ENCODE measurements around the gene DHX34. TPM values are rescaled to one million over a fixed set of nuclear protein-coding genes. Genes with fewer than 3 reads are reported as not detected.
"Not testable (repeated sequence)": the region's sequence is repeated elsewhere in the genome, so short reads cannot be mapped to it uniquely, and the experiment has no call there.

DHX34 gene
- total and polyA plus RNA-seq, 4 donors, result 3.1 to 11.6 (median 6.1) TPM

DNA sequence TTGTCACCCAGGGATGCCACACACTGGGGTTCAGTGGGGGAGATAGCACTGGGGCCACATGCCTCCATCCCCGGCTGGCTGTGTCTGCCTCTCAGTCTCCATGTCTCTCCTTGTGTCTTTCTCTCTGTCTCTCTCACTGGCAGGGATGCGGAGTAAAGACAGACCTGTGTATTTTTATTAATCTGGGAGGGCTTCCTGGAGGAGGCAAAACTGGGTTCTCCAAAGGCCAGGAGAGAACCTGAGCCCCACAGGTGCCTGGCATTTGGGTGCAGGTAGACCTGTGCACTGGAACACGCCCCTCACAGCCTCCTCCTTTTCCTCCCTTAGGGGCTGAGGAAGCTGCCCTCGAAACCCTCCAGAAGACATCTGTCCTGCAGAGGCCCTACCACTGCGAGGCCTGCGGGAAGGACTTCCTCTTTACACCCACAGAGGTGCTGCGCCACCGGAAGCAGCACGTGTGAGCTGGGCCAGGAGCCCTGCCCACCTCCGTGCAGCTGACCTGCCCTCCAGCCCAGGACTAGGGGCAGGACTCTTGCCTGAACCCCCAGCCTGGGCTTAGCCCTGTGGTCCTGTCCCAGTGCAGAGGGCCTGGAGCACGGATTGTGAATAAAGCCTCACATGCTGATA, 32.7 kb downstream of the DHX34 start:
- H3K9me3 ChIP-seq (ENCODE audit: control insufficient read depth in 4 of 4, low read length in 3 of 4), result no peaks in the 10 kb centered on the region
- 78% methylated on average over 11 of the region's 11 CpGs for WGBS
- no peak overlapping the region for H3K4me3 ChIP-seq (ENCODE audit: low read depth in 1 of 3, low read length in 3 of 3)
- peaks cover 10 to 39% (median 14%) of the 10 kb centered on the region in 4 donors for H3K36me3 ChIP-seq (ENCODE audit: control insufficient read depth in 4 of 4, insufficient read depth in 3 of 4, low read depth in 1 of 4, low read length in 3 of 4)
- DNase-seq (ENCODE audit: low spot score), result no peak
- H3K9ac ChIP-seq (ENCODE audit: low read depth in 1 of 2, low read length in 2 of 2), result no peak overlapping the region
- TF ChIP-seq NR2F2 (IDR thresholded peaks at IDR 0.05), result no peak
- TF ChIP-seq, protein P1, sequence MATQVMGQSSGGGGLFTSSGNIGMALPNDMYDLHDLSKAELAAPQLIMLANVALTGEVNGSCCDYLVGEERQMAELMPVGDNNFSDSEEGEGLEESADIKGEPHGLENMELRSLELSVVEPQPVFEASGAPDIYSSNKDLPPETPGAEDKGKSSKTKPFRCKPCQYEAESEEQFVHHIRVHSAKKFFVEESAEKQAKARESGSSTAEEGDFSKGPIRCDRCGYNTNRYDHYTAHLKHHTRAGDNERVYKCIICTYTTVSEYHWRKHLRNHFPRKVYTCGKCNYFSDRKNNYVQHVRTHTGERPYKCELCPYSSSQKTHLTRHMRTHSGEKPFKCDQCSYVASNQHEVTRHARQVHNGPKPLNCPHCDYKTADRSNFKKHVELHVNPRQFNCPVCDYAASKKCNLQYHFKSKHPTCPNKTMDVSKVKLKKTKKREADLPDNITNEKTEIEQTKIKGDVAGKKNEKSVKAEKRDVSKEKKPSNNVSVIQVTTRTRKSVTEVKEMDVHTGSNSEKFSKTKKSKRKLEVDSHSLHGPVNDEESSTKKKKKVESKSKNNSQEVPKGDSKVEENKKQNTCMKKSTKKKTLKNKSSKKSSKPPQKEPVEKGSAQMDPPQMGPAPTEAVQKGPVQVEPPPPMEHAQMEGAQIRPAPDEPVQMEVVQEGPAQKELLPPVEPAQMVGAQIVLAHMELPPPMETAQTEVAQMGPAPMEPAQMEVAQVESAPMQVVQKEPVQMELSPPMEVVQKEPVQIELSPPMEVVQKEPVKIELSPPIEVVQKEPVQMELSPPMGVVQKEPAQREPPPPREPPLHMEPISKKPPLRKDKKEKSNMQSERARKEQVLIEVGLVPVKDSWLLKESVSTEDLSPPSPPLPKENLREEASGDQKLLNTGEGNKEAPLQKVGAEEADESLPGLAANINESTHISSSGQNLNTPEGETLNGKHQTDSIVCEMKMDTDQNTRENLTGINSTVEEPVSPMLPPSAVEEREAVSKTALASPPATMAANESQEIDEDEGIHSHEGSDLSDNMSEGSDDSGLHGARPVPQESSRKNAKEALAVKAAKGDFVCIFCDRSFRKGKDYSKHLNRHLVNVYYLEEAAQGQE (IDR thresholded peaks at IDR 0.05), result no peak
- TF ChIP-seq, protein P2, sequence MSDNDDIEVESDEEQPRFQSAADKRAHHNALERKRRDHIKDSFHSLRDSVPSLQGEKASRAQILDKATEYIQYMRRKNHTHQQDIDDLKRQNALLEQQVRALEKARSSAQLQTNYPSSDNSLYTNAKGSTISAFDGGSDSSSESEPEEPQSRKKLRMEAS (IDR thresholded peaks at IDR 0.05), result no peak
- TF ChIP-seq HNF4A (conservative IDR thresholded peaks at IDR 0.05), result no peak
- TF ChIP-seq RXRA (IDR thresholded peaks at IDR 0.05), result no peak
- TF ChIP-seq, protein P3, sequence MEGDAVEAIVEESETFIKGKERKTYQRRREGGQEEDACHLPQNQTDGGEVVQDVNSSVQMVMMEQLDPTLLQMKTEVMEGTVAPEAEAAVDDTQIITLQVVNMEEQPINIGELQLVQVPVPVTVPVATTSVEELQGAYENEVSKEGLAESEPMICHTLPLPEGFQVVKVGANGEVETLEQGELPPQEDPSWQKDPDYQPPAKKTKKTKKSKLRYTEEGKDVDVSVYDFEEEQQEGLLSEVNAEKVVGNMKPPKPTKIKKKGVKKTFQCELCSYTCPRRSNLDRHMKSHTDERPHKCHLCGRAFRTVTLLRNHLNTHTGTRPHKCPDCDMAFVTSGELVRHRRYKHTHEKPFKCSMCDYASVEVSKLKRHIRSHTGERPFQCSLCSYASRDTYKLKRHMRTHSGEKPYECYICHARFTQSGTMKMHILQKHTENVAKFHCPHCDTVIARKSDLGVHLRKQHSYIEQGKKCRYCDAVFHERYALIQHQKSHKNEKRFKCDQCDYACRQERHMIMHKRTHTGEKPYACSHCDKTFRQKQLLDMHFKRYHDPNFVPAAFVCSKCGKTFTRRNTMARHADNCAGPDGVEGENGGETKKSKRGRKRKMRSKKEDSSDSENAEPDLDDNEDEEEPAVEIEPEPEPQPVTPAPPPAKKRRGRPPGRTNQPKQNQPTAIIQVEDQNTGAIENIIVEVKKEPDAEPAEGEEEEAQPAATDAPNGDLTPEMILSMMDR (IDR thresholded peaks at IDR 0.05; ENCODE audit: low read depth, low read length, missing input control), result no peak
- TF ChIP-seq JUND (IDR thresholded peaks at IDR 0.05), result no peak
- TF ChIP-seq HNF4G (IDR thresholded peaks at IDR 0.05), result no peak
- no peak for TF ChIP-seq SP1 (IDR thresholded peaks at IDR 0.05)
- TF ChIP-seq TAF1 (conservative IDR thresholded peaks at IDR 0.05), result no peak
- TF ChIP-seq EGR1 (IDR thresholded peaks at IDR 0.05; ENCODE audit: low read depth in 2 of 2), result no peak
- TF ChIP-seq FOXA2 (IDR thresholded peaks at IDR 0.05), result no peak
- TF ChIP-seq GABPA (IDR thresholded peaks at IDR 0.05 in 1 of 2, conservative IDR thresholded peaks at IDR 0.05 in 1 of 2), result no peak
- TF ChIP-seq FOXA1 (IDR thresholded peaks at IDR 0.05), result no peak
- TF ChIP-seq, protein P4, sequence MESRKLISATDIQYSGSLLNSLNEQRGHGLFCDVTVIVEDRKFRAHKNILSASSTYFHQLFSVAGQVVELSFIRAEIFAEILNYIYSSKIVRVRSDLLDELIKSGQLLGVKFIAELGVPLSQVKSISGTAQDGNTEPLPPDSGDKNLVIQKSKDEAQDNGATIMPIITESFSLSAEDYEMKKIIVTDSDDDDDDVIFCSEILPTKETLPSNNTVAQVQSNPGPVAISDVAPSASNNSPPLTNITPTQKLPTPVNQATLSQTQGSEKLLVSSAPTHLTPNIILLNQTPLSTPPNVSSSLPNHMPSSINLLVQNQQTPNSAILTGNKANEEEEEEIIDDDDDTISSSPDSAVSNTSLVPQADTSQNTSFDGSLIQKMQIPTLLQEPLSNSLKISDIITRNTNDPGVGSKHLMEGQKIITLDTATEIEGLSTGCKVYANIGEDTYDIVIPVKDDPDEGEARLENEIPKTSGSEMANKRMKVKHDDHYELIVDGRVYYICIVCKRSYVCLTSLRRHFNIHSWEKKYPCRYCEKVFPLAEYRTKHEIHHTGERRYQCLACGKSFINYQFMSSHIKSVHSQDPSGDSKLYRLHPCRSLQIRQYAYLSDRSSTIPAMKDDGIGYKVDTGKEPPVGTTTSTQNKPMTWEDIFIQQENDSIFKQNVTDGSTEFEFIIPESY (IDR thresholded peaks at IDR 0.05), result no peak
- TF ChIP-seq, protein P5, sequence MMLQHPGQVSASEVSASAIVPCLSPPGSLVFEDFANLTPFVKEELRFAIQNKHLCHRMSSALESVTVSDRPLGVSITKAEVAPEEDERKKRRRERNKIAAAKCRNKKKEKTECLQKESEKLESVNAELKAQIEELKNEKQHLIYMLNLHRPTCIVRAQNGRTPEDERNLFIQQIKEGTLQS (IDR thresholded peaks at IDR 0.05), result no peak
- TF ChIP-seq RAD21 (IDR thresholded peaks at IDR 0.05), result no peak
- TF ChIP-seq YY1 (IDR thresholded peaks at IDR 0.05), result no peak
- peaks cover under 1 to 8% (median 4%) of the 10 kb centered on the region in 4 donors for H3K4me1 ChIP-seq (ENCODE audit: control insufficient read depth in 4 of 4, insufficient read depth in 4 of 4, low read length in 3 of 4)
- H3K27ac ChIP-seq (ENCODE audit: low read depth in 1 of 2, low read length in 2 of 2), result peak overlapping the region; percentile 7 to 12
- H3K27me3 ChIP-seq (ENCODE audit: control insufficient read depth in 4 of 4, insufficient read depth in 4 of 4, low read length in 3 of 4), result no peaks in the 10 kb centered on the region

DNA sequence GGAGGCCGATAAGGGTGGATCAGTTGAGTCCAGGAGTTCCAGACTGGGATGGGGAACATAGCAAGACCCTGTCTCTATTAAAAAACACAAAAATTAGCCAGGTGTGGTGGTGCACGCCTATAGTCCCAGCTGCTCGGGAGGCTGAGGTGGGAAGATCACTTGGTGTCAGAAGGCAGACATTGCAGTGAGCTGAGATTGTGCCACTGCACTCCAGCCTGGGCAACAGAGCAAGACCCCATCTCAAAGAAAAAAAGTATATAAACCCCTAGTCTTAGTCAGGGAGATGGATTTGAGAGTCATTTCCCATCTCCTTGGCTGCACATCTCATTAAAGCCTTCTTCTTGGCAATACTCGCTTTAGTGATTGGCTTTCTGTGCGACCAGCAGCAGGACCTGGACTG, 34.8 kb downstream of the DHX34 start:
- not testable (repeated sequence) for H3K27me3 ChIP-seq (ENCODE audit: control insufficient read depth in 4 of 4, insufficient read depth in 4 of 4, low read length in 3 of 4); DNase-seq (ENCODE audit: low spot score); H3K9ac ChIP-seq (ENCODE audit: low read depth in 1 of 2, low read length in 2 of 2); H3K27ac ChIP-seq (ENCODE audit: low read depth in 1 of 2, low read length in 2 of 2); H3K4me1 ChIP-seq (ENCODE audit: control insufficient read depth in 4 of 4, insufficient read depth in 4 of 4, low read length in 3 of 4); H3K9me3 ChIP-seq (ENCODE audit: control insufficient read depth in 4 of 4, low read length in 3 of 4); H3K4me3 ChIP-seq (ENCODE audit: low read depth in 1 of 3, low read length in 3 of 3)
- peaks cover 9 to 31% (median 14%) of the 10 kb centered on the region in 4 donors for H3K36me3 ChIP-seq (ENCODE audit: control insufficient read depth in 4 of 4, insufficient read depth in 3 of 4, low read depth in 1 of 4, low read length in 3 of 4)
- 94% methylated on average over 5 of the region's 5 CpGs for WGBS

- H3K27me3 ChIP-seq (ENCODE audit: control insufficient read depth in 4 of 4, insufficient read depth in 4 of 4, low read length in 3 of 4); H3K9me3 ChIP-seq (ENCODE audit: control insufficient read depth in 4 of 4, low read length in 3 of 4); DNase-seq (ENCODE audit: low spot score); H3K4me3 ChIP-seq (ENCODE audit: low read depth in 1 of 3, low read length in 3 of 3); H3K4me1 ChIP-seq (ENCODE audit: control insufficient read depth in 4 of 4, insufficient read depth in 4 of 4, low read length in 3 of 4); H3K9ac ChIP-seq (ENCODE audit: low read depth in 1 of 2, low read length in 2 of 2); H3K27ac ChIP-seq (ENCODE audit: low read depth in 1 of 2, low read length in 2 of 2): not testable (repeated sequence)
- peaks cover 7 to 29% (median 14%) of the 10 kb centered on the region in 4 donors for H3K36me3 ChIP-seq (ENCODE audit: control insufficient read depth in 4 of 4, insufficient read depth in 3 of 4, low read depth in 1 of 4, low read length in 3 of 4)
- WGBS, result 82% methylated on average over 4 of the region's 4 CpGs
Measured at GRCh38 chr19:47384533-47384932, 35.4 kb downstream of the DHX34 start.

DNA sequence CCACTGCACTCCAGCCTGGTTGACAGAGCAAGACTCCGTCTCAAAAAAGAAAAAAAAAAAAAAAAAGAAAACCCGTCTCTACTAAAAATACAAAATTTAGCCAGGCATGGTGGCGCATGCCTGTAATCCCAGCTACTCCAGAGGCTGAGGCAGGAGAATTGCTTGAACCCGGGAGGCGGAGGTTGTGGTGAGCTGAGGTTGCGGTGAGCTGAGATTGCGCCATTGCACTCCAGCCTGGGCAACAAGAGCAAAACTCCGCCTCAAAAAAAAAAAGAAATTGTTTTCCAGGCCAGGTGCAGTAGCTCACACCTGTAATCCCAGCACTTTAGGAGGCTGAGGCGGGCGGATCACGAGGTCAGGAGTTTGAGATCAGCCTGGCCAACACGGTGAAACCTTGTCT, 37.5 kb downstream of the DHX34 start:
- not testable (repeated sequence) for H3K9ac ChIP-seq (ENCODE audit: low read depth in 1 of 2, low read length in 2 of 2); H3K36me3 ChIP-seq (ENCODE audit: control insufficient read depth in 4 of 4, insufficient read depth in 3 of 4, low read depth in 1 of 4, low read length in 3 of 4); H3K27me3 ChIP-seq (ENCODE audit: control insufficient read depth in 4 of 4, insufficient read depth in 4 of 4, low read length in 3 of 4); H3K4me3 ChIP-seq (ENCODE audit: low read depth in 1 of 3, low read length in 3 of 3); DNase-seq (ENCODE audit: low spot score); H3K27ac ChIP-seq (ENCODE audit: low read depth in 1 of 2, low read length in 2 of 2); H3K9me3 ChIP-seq (ENCODE audit: control insufficient read depth in 4 of 4, low read length in 3 of 4); H3K4me1 ChIP-seq (ENCODE audit: control insufficient read depth in 4 of 4, insufficient read depth in 4 of 4, low read length in 3 of 4)
- WGBS, result 87% methylated on average over 12 of the region's 12 CpGs
